Measurements from ENCODE around the gene VPS25.
A peak's percentile ranks its signal among the peaks of the same experiment; 100 is the strongest.
"Not testable (repeated sequence)": the region's sequence is repeated elsewhere in the genome, so short reads cannot be mapped to it uniquely, and the experiment has no call there.

VPS25 gene

GRCh38 chr17:42768006-42768405 is 5.2 kb upstream of the VPS25 start:
- not testable (repeated sequence) for DNase-seq (ENCODE audit: low read depth)

DNA sequence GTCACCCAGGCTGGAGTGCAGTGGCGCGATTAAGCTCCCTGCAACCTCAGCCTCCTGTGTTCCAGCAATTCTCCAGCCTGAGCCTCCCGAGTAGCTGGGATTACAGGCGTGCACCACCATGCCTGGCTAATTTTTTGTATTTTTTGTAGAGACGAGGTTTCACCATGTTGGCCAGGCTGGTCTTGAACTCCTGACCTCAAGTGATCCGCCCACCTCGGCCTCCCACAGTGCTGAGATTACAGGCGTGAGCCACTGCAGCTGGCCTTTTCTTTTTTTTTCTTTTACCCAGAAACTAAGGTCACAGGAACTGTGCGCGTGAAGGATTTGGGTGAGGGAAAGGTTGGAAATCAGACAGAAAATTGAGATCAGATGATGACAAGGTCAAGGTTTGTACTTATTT is 3.3 kb upstream of the VPS25 start:
- not testable (repeated sequence) for DNase-seq (ENCODE audit: low read depth)

DNA sequence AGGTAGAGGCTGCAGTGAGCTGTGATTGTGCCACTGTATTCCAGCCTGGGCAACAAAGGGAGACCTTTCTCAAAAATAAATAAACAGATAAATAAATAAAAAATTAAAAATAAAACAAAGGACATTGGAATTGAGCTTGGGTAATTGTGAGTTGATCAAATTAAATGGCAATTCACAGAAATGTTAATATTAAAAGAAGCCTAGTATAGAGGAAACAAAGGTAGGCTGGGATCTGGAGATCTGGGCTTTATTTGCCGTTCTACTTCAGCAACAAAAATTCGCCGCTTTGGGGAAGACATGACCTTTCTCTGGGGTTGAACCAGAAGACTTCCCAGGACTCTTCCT is 332 bp upstream of the VPS25 start:
- no peak for DNase-seq (ENCODE audit: low read depth)

DNA sequence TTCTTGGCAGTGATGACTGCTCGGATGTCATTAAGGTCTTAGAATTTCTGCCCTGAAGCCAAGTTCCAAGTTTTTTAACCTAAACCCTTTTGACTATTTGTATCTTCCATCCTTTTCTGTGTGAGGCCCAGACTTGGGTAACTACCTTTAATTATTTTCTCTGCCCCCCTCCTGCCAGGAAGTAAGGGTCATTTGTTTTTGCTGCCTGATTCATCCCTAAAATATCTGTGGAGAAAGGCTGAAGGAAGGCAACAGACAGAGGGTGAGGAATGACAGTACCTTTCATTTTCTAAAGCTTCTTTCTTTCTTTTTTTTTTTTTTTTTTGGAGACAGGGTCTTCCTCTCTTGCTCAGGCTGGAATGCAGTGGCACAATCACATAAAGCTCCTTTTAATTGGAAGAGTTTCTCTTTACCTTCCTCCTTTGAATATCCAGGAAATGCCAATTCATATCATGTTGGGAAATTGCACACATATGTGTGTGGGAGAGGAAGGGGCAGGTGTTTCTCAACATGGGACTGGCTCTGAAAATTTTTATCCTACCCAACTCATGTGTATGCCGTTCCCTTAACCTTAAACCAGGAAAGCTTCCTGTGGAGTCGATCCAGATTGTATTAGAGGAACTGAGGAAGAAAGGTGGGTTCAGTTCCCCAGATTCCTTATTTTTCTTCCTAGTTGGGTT is 957 bp downstream of the VPS25 start:
- DNase-seq (ENCODE audit: low read depth) = no peak

GRCh38 chr17:42775534-42776098 is 2.4 kb downstream of the VPS25 start:
- DNase-seq (ENCODE audit: low read depth) = no peak

- DNase-seq (ENCODE audit: low read depth) = no peak
These were observed 5.3 kb downstream of the VPS25 start for GRCh38 chr17:42778570-42778969.

- DNase-seq (ENCODE audit: low read depth) = no peak
These were observed 6.2 kb downstream of the VPS25 start for GRCh38 chr17:42779304-42779935.

- no peak for DNase-seq (ENCODE audit: low read depth)
These were observed 6.9 kb downstream of the VPS25 start, which contains the start of gene WNK4 for GRCh38 chr17:42779936-42780850. WNK4 (plus strand) TSS chr17:42780610; CDS start chr17:42780699, 89 bp downstream.

DNA sequence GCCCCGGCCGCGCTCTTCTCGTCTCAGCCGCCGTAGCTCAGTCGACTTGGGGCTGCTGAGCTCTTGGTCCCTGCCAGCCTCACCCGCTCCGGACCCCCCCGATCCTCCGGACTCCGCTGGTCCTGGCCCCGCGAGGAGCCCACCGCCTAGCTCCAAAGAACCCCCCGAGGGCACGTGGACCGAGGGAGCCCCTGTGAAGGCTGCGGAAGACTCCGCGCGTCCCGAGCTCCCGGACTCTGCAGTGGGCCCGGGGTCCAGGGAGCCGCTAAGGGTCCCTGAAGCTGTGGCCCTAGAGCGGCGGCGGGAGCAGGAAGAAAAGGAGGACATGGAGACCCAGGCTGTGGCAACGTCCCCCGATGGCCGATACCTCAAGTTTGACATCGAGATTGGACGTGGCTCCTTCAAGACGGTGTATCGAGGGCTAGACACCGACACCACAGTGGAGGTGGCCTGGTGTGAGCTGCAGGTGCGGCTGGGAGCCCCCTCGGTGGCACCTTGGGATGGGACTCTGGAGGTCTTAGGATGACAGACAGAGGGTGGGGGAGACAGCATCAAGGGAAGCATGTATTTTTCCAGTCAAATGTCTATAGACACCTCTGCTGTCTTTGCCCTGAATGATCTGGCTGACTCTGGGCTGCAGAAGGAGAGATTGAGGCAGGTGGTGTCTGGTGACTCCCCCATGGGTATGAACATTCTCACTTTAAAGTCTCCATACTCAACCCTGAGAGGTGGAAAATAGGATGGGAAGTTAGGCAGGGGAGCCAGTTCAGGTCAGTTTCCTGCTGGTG is 7.8 kb downstream of the VPS25 start:
- DNase-seq (ENCODE audit: low read depth) = no peak

DNA sequence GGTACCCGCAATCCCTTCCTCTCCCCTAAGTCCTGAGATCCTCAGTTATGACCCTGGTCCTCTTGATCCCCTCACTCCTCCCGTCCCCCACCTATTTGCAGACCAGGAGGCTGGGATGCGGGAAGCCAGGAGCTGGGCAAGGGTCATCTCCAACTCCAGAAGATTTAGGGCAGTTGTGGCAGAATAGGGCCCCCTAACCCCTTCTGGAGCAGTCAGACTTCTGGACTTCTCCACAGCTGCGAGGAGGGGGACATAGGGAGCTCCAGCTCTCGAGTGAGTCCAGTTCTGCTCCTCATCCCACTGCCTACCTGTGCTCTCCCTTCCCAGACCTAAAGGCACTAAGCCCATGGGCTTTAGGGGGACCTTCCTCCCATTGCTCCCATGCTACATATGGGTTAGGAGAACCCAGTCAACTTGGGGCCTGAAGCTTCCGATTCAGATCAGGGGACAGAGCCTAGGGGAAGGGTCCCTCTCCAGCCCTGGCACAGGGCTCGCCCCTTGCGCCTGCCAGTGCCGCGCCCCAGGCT is 8.5 kb downstream of the VPS25 start:
- no peak for DNase-seq (ENCODE audit: low read depth)

DNA sequence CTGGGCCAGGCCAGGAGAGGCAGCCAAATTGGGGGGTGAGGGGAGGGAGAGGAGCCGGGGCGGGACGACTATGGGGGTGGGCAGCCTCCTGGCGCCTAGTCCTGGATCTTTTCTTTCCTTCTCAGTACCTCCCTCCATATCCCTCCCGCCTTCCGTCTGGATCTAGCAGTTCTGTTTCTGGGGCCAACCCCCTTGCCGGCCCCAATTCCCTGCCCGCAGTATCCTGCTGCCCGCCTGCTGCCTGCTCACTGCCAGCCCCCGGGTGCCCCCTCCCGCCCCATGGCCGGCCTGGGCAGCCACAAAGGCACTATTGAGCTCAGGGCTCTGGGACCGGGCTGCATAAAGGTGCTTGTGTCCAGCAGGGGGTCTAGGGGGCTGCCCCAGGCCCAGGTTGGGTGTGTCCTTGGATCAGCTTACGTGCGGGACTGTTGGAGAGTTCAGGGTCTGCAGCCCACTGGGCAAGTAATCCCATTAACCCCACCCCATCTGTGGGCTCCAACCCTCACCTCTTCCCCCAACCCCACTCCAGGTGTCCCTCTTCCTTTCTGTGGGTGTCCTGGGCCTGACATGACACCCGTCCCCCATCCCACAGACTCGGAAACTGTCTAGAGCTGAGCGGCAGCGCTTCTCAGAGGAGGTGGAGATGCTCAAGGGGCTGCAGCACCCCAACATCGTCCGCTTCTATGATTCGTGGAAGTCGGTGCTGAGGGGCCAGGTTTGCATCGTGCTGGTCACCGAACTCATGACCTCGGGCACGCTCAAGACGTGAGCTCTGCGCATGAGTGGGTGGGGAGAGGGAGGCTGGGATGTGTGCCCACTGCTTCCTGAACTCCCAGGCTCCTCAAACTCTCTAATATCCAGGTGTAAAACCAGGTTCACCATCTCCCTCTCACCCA is 9.2 kb downstream of the VPS25 start:
- DNase-seq (ENCODE audit: low read depth) = no peak

GRCh38 chr17:42783062-42783790 is 10.0 kb downstream of the VPS25 start:
- DNase-seq (ENCODE audit: low read depth) = peak; percentile 56

- no peak for DNase-seq (ENCODE audit: low read depth)
These were observed 10.5 kb downstream of the VPS25 start for GRCh38 chr17:42783791-42784138.

GRCh38 chr17:42784409-42784808 is 11.2 kb downstream of the VPS25 start:
- DNase-seq (ENCODE audit: low read depth) = no peak

DNA sequence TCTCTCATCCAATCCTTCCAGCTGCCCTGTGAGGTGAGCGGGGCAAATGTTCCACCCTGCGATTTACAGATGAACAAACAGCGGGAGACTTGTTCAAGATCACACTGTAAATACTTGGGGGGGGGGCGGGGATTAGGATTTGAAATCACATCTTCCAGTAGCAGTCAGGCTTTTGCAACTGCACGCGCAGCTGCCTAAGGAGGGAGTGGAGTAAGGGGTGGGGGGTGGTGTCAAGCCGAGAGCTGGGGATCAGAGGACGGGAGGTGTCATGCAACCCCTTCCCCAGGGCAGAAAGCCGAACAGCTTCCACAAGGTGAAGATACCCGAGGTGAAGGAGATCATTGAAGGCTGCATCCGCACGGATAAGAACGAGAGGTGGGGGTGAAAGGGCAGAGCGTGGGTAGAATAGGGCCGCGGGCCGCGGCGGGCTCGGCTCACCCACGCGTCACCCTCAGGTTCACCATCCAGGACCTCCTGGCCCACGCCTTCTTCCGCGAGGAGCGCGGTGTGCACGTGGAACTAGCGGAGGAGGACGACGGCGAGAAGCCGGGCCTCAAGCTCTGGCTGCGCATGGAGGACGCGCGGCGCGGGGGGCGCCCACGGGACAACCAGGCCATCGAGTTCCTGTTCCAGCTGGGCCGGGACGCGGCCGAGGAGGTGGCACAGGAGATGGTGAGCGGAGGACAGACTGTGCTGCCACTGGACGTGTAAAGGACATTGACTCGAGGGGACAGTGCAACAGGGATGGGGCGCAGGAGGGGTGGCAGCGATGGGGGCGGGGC is 11.8 kb downstream of the VPS25 start:
- DNase-seq (ENCODE audit: low read depth) = no peak

DNA sequence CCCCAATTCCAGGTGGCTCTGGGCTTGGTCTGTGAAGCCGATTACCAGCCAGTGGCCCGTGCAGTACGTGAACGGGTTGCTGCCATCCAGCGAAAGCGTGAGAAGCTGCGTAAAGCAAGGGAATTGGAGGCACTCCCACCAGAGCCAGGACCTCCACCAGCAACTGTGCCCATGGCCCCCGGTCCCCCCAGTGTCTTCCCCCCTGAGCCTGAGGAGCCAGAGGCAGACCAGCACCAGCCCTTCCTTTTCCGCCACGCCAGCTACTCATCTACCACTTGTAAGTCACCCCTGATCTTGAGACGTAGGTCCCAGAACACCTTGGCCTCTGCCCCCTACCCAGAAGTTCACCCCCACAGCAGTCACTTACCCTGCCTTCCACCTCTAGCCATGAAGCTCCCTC is 14.0 kb downstream of the VPS25 start:
- DNase-seq (ENCODE audit: low read depth) = no peak

GRCh38 chr17:42791948-42792347 is 18.7 kb downstream of the VPS25 start:
- DNase-seq (ENCODE audit: low read depth) = no peak

GRCh38 chr17:42792545-42792944 is 19.3 kb downstream of the VPS25 start:
- no peak for DNase-seq (ENCODE audit: low read depth)

GRCh38 chr17:42795061-42795460 is 21.8 kb downstream of the VPS25 start:
- no peak for DNase-seq (ENCODE audit: low read depth)
